Measurements from ENCODE around the gene LPIN1. TPM values are rescaled to one million over a fixed set of nuclear protein-coding genes. Genes with fewer than 3 reads are reported as not detected.
"Not testable (repeated sequence)": the region's sequence is repeated elsewhere in the genome, so short reads cannot be mapped to it uniquely, and the experiment has no call there.

Gene LPIN1
- total RNA-seq, 1 donor from 2014 or later, result 28.1 TPM

DNA sequence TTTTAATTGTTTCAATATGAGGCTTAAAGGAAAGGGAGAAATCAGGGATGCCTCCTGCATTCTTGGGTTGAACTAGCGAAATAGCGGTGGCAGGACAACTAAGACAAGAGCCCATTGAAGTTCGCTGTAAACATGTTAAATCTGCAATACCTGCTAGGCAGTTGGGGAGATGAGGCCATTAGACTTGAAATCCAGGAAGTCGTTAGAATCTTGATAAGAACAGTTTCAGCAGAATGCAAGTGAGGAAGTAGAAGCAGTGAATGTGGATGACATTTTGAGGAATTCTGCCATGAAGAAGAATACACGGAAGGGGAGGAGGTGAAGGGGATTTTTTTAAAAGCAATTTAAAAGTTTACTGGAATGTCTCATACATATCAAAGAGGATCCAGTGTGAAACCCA lies 109.7 kb downstream of the LPIN1 start:
- DNase-seq (ENCODE audit: low spot score in 2 of 2) (no peak), FAIRE-seq (no peak)

DNA sequence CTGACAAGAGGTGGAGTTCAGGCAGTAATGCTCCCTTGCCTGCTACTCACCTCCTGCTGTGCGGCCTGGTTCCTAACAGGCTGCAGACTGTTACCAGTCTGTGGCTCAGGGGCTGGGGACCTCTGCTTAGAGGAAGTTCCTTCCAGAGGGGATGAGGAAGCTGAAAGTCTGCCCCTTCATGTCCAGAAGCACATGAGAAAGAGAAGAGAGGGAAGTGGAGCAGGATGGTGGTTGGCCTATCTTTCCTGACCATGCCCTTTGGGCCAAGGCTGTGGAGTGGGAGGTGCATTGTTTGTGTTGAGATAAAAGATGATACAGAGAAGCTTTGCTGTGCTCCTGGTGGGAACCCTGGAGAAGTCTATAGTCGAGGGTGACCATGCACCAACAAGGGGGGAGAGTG lies 112.5 kb downstream of the LPIN1 start:
- FAIRE-seq (no peak), DNase-seq (ENCODE audit: low spot score in 2 of 2) (no peak)

DNA sequence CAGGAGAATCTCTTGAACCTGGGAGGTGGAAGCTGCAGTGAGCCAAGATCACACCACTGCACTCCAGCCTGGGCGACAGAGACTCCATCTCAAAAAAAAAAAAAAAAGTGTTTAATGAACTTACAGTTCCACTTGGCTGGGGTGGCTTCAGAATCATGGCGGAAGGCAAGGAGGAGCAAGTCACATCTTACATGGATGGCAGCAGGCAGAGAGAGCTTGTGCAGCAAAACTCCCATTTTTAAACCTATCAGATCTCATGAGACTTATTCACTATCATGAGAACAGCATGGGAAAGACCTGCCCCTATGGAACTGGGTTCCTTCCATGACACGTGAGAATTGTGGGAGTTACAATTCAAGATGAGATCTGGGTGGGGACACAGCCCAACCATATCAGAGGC lies 113.5 kb downstream of the LPIN1 start:
- not testable (repeated sequence) for DNase-seq (ENCODE audit: low spot score in 2 of 2); FAIRE-seq

DNA sequence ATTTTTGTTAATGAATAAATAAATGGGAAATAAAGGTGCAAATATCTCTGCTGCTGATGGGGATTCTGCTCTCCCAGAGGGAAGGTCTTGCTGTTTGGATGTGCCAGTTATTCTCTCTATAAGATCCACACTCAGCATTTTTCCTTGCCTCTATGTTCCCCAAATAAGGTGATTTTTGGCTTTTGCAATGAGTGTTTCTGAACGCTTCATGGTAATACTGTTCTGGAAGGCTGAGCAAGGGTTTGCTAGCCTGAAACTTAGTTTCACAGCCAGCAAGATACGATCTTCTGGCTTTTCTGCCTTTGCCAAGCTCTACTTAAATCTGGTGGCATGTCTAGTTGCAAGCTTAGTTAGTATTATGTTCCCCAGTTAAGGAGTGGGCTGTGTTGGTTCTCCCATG lies 114.6 kb downstream of the LPIN1 start:
- no peak for FAIRE-seq
- no peak for DNase-seq (ENCODE audit: low spot score in 2 of 2)

DNA sequence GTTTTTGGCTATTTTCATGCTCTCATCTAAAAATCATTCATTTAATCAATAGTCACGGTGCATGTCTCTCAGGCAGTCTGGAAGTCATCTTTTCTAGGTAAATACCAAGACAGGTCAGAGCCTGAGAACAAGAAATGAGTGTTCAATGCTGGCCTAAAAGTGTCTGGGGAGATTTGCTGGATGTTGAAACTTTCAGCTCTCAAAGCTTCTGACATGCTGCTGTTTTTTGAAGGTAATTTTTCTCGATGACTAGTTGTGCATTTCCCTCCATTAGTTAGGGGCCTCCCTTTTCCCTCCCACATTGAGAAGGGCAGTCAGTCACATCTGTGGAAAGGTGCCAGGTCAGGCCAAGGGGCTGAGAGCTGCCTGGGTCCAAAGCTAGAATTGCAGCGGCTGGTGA lies 115.6 kb downstream of the LPIN1 start:
- DNase-seq (ENCODE audit: low spot score in 2 of 2), result no peak
- no peak for FAIRE-seq

DNA sequence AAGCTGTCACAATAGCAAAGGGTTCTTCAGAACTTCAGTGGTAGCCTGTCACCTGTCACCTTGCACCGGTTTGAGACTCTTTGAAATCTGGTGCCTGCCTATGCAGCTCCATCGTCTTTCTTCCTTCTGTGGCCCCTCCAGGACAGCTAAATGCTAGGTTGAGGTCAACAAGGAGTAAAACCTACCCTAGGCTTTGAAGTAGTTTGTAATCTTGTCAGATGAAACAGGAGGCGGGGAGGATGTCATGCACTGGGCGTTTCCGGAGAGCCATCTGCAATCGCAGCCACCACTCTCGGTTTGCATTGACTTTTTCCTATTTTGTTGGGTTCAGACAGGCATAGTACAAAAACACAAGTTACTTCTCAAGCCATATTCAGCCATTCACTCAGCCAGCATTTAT lies 116.7 kb downstream of the LPIN1 start:
- FAIRE-seq, result no peak
- no peak for DNase-seq (ENCODE audit: low spot score in 2 of 2)

DNA sequence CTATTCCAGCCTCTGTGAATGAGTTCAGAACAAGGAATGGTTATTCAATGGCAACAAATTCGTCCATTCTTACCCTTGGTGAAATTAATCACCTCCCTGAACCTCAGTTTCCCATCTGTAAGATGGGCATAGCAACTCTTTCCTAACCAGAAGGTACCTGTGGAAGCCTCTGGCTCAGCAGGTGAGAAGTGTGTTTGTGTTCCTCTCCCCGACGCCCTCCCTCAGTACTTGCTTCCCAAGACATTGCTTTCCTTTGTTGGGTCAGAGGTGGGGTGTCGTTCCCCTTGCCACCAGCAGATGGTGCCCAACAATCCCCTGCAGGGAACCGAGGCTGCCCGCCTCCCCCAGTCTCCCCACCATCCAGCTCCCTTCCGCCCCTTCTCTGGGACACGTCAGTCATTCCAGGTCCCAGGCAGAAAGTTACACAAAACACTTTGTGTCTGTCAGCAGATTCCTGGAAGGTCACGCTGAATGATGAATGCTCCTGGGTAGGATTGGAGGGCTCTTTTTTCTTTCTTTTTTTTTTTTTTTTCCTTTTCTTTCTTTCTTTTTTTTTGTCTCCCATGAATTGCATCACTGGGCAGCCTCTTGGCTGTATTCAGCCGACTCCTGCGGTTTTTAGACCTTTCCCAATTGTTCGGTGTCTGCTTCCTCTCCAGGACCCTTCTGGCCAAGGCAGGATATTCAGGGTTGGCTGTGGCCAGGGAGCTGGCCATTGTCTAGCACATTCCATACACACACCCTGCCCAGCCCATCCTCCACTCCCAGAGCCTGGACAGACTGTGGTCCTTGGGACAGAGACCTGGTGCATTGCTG lies 117.3 kb downstream of the LPIN1 start:
- peak; percentile 63 to 86 for DNase-seq (ENCODE audit: low spot score in 2 of 2)
- no peak for FAIRE-seq

DNA sequence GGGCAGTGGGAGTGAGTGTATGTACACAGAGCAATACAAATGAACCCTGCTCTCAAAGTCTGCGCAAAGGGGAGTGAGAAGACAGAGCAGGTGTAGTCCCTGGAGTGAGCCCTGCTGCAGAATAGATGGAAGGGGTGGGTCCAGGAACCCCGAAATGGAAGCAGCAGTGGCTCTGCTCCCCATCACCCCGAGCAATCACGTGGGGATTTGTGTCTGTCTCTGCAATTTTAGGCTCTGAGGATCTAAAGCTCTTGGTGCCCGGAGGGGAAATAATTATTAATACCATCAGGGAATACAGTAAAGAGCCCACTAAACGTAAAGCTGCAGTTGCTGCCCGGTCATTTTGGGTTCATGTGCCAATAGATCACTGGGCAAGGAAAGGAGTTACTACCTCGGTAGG lies 118.3 kb downstream of the LPIN1 start:
- no peak for DNase-seq (ENCODE audit: low spot score in 2 of 2)
- no peak for FAIRE-seq

DNA sequence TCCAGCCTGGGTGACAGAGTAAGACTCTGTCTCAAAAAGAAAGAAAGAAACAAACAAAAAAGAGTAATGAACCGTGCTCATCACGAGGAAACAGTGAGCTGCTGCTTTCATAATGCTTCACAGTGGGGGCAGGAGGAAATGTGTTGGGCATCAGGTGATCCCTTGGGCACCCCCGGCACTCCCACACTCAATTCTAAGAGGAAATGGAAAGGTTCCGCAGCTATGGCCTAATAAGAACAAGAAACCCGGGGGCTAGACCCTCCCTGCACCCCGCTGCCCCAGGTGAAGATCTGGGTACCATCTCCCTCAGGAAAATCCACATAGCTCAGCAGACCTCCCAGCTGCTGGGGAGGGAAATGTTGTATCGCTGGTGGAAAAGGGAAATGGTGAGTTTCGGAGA lies 118.9 kb downstream of the LPIN1 start:
- FAIRE-seq (no peak), DNase-seq (ENCODE audit: low spot score in 2 of 2) (no peak)

DNA sequence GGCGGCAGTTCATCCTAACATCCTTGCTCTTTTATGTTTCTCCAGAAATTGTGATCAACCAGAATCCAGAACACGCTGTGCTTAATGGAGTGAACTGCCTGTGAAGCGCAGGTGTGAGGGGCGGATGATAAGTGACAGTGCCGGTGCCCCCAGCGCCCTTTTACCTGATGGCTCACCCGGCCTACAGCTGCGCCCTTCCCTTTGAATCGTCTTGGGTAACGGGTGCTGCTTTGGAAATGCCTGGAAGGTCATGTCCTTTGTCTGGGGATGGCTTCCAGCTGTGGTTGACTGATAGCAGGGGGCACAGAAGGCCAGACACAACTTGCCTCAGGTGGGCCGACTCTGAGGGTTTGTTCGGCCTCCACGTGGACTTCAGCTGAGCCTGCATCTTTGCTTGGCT lies 119.4 kb downstream of the LPIN1 start:
- no peak for FAIRE-seq
- DNase-seq (ENCODE audit: low spot score in 2 of 2), result no peak

DNA sequence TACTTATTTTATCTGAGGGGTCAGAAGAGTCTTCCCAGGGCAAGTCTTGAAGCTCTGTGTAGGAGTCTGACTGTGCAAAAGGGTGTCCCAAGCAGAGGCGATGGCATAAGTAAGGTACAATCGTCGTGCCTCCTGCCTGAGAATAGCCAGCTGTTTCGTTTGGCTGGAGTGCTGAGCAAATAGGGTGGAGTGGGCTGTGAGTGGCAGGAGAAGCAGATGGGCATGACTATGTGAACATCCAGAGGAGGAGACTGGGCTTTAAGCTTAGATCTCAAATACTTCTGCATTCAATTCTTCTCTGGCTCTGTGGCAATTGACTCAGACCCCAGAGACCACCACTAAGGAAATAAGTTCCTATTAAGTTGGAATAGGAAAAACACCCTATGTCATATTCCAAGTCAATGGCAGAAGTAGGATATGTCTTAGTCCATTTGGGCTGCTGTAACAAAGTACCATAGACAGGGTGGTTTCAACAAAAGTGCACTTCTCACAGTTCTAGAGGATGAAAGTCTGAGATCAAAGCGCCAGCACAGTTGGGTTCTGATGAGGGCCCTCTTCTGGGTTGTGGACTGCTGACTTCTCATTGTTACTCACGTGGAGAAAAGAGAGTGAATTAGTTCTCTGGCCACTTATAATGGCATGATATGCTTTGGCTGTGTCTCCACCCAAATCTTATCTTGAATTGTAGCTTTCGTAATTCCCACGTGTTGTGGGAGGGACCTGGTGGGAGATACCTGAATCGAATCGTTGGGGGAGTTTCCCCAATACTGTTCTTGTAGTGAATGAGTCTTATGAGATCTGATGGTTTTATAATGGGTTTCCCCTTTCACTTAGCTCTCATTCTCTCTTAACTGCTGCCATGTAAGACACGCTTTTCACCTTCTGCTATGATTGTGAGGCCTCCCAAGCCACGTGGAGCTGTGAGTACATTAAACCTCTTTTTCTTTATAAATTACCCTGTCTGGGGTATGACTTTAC lies 120.2 kb downstream of the LPIN1 start:
- DNase-seq (ENCODE audit: low spot score in 2 of 2), result no peak
- FAIRE-seq, result no peak

DNA sequence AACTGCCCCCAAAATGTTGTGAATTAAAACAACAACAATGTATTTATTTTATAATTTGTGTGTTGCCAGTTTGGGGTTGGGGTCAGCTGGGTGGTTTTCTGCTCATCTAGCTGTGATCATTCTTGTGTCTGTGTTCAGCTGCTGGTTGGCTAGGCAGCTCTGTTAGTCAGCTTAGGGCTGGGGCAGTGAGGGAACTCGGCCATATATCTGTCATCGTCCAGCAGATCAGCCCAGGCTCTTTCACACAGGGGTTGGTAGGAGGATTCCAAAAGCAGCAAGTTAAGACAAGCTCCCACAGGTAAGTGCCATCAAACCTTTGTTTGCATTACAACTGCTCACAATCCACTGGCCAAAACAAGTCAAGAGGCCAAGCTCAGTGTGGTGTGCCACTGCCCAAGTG lies 121.5 kb downstream of the LPIN1 start:
- FAIRE-seq, result no peak
- no peak for DNase-seq (ENCODE audit: low spot score in 2 of 2)

DNA sequence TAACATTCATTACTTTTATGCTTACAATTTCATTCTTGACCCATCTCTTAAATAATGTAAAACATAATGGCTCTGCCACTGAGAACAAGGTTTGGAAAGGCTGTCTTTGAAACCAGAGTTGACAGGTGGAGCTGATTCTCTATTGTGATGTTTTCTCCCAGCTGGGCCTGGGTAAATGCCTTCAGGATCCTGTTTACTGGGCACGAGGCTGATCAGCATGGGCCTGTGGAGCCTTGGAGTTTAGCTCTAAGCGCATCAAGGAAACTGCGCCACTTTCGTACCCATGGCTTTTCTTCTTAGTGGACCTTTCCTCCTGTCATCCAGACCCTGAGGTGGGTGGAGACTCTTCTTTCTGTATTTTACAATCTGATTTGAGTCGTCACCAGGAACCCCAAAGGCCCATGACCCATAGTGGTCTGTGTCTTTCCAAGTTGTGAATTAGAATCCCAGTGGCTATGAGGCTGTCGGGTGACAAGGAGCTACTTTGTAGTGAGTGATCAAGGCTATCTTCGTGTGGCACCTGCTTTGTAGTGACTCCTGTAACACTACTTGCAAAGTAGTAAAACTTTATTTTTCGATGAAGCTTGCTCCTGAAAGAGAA lies 123.1 kb downstream of the LPIN1 start:
- FAIRE-seq, result no peak
- DNase-seq (ENCODE audit: low spot score in 2 of 2), result no peak

DNA sequence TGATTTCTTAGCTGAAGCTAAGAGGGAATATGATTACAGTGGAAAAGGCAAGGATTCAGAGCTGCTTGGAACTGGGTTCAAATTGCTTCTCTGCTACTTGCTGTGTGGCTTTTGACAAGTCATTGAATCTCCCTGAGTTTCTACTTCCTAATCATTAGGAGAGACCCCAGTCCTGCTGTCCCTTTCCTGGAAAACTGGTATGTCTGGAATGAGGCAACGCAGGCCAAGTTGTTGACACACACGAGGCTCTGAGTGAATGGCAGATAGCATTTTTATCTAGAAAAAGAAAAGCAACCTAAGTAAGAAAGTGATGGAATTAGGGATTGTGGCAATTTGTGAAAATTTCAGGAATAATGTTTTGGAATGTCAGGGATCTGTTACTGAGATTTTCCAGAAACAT lies 123.6 kb downstream of the LPIN1 start:
- no peak for FAIRE-seq
- DNase-seq (ENCODE audit: low spot score in 2 of 2), result no peak

DNA sequence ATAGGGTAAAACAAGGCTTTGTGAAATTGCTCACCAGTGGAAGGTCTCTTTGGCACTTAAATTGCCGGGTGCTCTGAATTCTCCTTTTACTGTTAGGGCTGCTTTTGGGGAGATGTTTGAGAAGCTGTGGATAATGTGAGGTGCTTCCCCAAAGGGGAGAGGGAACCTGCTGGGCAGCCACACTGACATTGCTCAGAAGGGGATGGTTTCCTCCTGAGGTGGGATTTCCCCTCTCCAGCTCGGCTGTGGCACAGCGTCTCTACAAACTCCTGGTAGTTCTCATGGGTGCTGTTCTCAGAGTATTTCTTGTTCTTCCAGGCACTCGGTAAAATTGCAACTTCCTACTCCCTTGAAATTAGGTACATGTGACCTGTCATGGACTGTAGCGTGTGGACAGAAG lies 124.2 kb downstream of the LPIN1 start:
- DNase-seq (ENCODE audit: low spot score in 2 of 2) (no peak), FAIRE-seq (no peak)

DNA sequence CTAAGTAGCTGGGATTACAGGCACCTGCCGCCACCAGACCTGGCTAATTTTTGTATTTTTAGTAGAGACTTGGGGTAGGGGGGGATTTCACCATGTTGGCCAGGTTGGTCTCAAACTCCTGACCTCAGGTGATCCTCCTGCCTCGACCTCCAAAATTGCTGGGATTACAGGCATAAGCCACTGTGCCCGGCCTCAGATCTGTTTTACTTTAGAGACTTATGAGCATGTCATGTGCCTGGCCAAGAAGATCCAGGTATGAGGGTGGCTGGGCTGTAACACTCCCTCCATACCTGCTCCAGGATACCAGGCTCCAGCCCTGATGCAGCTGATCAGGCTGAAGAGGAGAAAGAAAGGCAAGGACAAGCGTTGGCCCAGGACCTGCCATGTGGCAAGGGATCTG lies 125.0 kb downstream of the LPIN1 start:
- FAIRE-seq (no peak), DNase-seq (ENCODE audit: low spot score in 2 of 2) (no peak)

DNA sequence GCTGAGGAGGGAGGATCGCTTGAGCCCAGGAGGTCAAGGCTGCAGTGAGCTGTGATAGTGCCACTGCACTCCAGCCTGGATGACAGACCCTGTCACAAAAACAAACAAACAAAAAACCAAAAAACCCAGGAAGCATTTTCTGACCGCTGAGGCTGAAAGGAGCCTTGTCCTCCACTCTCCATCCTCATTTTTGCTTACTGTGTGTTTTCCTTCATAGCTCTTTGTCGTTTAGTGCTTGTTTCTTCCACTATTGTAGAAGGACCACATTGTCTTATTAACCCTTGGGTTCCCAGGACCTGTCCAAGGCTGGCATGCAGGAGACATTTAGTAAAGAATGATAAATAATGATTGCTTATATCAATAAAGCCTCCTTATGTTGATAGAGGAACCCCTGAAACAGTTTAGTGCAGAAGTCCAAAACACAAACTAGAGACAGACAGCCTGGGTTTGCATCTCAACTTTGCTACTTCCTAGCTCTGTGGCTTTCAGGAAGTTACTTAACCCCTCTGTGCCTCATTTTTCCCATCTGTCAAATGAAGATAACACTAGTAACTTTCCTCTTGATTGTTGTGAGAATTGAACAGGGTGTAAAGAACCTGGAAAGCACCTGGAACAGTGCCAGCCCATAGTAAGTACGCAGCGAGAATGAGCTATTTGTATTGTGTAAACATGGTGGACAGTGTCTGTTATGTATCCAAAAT lies 126.0 kb downstream of the LPIN1 start:
- no peak for FAIRE-seq

DNA sequence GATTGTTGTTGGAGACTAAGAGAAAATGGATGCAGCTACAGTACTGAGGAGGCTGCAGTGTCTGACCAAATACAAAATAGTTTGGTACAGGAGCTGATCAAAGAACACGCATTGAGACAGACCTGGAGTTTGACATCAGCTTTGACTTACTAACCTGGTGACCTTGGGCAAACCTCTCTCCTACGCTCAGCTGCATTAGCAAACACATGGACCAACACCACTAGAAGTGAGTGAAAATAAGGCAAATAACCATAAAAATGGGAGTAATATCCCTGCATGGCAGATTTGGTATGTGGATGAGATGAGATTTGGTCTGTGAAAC lies 126.5 kb downstream of the LPIN1 start:
- no peak for FAIRE-seq
- DNase-seq (ENCODE audit: low spot score in 2 of 2), result no peak

More for the DNA sequence above, 126.0 kb downstream of the LPIN1 start:
- no peak for DNase-seq (ENCODE audit: low spot score in 2 of 2)

DNA sequence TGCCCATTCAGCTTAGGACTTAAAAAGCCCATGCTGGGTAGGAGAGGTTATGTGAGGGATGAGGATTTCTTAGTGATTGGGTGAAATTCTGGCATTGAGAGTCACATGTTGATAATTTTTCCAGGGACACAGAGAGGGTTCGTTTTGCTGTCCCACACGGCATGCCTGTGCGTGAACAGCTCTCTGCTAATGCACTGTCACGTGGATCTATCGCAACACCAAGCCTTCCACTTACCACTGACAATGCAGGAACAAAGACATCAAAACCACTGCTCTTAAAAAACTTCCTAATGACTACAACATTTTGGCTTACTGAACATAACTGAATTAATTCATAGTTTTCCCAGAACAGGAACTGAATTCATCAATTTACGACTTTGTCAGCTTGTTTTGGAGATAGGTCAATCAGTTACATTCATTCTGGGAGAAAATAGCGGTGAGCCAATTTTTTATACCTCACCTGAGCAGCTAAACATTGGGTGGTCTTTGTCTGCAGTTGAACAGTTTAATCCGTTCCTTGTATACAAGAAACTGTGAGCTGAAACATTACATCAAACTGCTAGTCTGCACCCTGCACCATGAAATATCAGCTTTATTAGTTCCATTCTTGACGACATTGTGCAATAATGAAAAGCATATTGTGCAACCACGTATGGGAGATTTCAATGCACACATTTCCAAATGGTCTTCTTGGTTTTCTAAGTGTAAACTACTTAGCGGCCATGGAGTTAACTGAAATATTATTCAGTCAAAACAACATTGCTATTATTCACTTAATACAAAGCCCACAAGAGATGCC lies 127.1 kb downstream of the LPIN1 start:
- no peak for FAIRE-seq

DNA sequence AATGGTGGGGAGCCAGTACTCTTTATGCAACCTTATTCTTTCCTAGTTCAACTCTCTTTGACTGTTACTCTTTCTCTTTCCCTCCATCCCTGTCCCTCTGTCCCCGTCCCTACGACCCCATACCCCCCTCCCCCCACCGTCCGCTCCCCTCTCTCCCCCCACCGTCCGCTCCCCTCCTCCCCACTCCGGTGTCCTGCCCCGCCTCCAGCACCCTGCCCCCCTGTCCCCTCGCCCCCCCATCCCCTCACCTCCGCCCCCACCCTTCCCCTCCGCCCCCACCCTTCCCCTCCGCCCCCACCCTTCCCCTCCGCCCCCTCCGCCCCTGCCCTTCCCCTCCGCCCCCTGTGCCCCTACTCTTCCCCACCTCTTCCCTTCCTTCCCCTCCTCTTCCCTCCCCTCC lies 128.4 kb downstream of the LPIN1 start:
- FAIRE-seq, result no peak
- DNase-seq (ENCODE audit: low spot score in 2 of 2), result no peak

More for the DNA sequence above, 127.1 kb downstream of the LPIN1 start:
- no peak for DNase-seq (ENCODE audit: low spot score in 2 of 2)
